Measurements from ENCODE around the gene DRD3.
A peak's percentile ranks its signal among the peaks of the same experiment; 100 is the strongest.

DRD3 gene

GRCh38 chr3:114120211-114120610 is 58.6 kb downstream of the DRD3 start:
- no peak for DNase-seq (ENCODE audit: low spot score)

- DNase-seq (ENCODE audit: low spot score) = no peak
Measured at GRCh38 chr3:114119776-114120175, 59.1 kb downstream of the DRD3 start.

- no peak for DNase-seq (ENCODE audit: low spot score)
Measured at GRCh38 chr3:114115143-114115542, 63.7 kb downstream of the DRD3 start.

GRCh38 chr3:114114719-114115118 is 64.1 kb downstream of the DRD3 start:
- no peak for DNase-seq (ENCODE audit: low spot score)

- DNase-seq (ENCODE audit: low spot score) = no peak
Measured at GRCh38 chr3:114112696-114113095, 66.2 kb downstream of the DRD3 start.

- no peak for DNase-seq (ENCODE audit: low spot score)
Measured at GRCh38 chr3:114111060-114111770, 67.6 kb downstream of the DRD3 start.

- DNase-seq (ENCODE audit: low spot score) = no peak
Measured at GRCh38 chr3:114110439-114110838, 68.4 kb downstream of the DRD3 start.

- DNase-seq (ENCODE audit: low spot score) = no peak
Measured at GRCh38 chr3:114108137-114108536, 70.7 kb downstream of the DRD3 start.

GRCh38 chr3:114104414-114104813 is 74.4 kb downstream of the DRD3 start:
- no peak for DNase-seq (ENCODE audit: low spot score)

- no peak for DNase-seq (ENCODE audit: low spot score)
Measured at GRCh38 chr3:114103858-114104257, 75.0 kb downstream of the DRD3 start.

GRCh38 chr3:114103181-114103580 is 75.7 kb downstream of the DRD3 start:
- DNase-seq (ENCODE audit: low spot score) = no peak

- no peak for DNase-seq (ENCODE audit: low spot score)
Measured at GRCh38 chr3:114101101-114101500, 77.8 kb downstream of the DRD3 start.

GRCh38 chr3:114095796-114096195 is 83.1 kb downstream of the DRD3 start:
- DNase-seq (ENCODE audit: low spot score) = no peak

GRCh38 chr3:114093596-114093995 is 85.3 kb downstream of the DRD3 start:
- peak; percentile 59 for DNase-seq (ENCODE audit: low spot score)

- DNase-seq (ENCODE audit: low spot score) = peak; percentile 22
Measured at GRCh38 chr3:114093016-114093380, 85.9 kb downstream of the DRD3 start.

- no peak for DNase-seq (ENCODE audit: low spot score)
Measured at GRCh38 chr3:114092151-114093015, 86.5 kb downstream of the DRD3 start.

- DNase-seq (ENCODE audit: low spot score) = no peak
Measured at GRCh38 chr3:114089675-114090074, 89.2 kb downstream of the DRD3 start.

GRCh38 chr3:114086356-114086755 is 92.5 kb downstream of the DRD3 start:
- no peak for DNase-seq (ENCODE audit: low spot score)

GRCh38 chr3:114083112-114083511 is 95.7 kb downstream of the DRD3 start:
- DNase-seq (ENCODE audit: low spot score) = no peak

GRCh38 chr3:114081037-114081436 is 97.8 kb downstream of the DRD3 start:
- DNase-seq (ENCODE audit: low spot score) = no peak

- no peak for DNase-seq (ENCODE audit: low spot score)
Measured at GRCh38 chr3:114080201-114080600, 98.7 kb downstream of the DRD3 start.

- DNase-seq (ENCODE audit: low spot score) = no peak
Measured at GRCh38 chr3:114079761-114080160, 99.1 kb downstream of the DRD3 start.

- DNase-seq (ENCODE audit: low spot score) = no peak
Measured at GRCh38 chr3:114078126-114078525, 100.7 kb downstream of the DRD3 start.

All from hepatic stellate cell (primary cell).